Ovary (tissue), 3 donors: Measurements from ENCODE around the gene TREML4.

Source experiments
- CTCF ChIP-seq, 3 donors: fragments of 450-650 bp in 2 of 3; fragments of 200-600 bp in 1 of 3; IDR thresholded peaks; one replicate each; pipeline versions ENCODE4 v1.5.1 to v1.8.0; 2016 to 2022; ENCODE audit warnings: antibody characterized with exemption in 3 of 3, mild to moderate bottlenecking in 1 of 3
- POLR2A ChIP-seq: fragments of 450-650 bp; IDR thresholded peaks from one replicate; pipeline ENCODE4 v1.6.1; 2017; ENCODE audit warnings: antibody characterized with exemption, mild to moderate bottlenecking, moderate library complexity
- donor health status: DM: no; HTN: no; CAD: no.

- no peak for TF ChIP-seq CTCF (IDR thresholded peaks at IDR 0.05)
- TF ChIP-seq POLR2A = no peak
These were observed 50.7 kb downstream of the TREML4 start for GRCh38 chr6:41278699-41279405.
